Memory B cell (primary cell): ENCODE results near the gene THRB.

Source experiments
- ATAC-seq: fragments of 150-1000 bp; cut with Tn5 transposase; 2 replicates; pipeline ENCODE4 v1.10.0; 2021; ENCODE audit warnings: low read depth, mild to moderate bottlenecking, moderate library complexity
- DNase-seq, 2 donors: peaks; one replicate each; pipeline ENCODE4 v3.0.0; 2022; ENCODE audit warnings: low spot score in 2 of 2
- H3K27ac Mint-ChIP-seq: one replicate; pipeline ENCODE4 v1.8.0; 2022; ENCODE audit warnings: mild to moderate bottlenecking, moderate library complexity, mixed read lengths
- H3K27me3 Mint-ChIP-seq: one replicate; pipeline ENCODE4 v1.8.0; 2022; ENCODE audit warnings: mixed read lengths
- H3K36me3 Mint-ChIP-seq: one replicate; pipeline ENCODE4 v1.8.0; 2022; ENCODE audit warnings: mild to moderate bottlenecking, mixed read lengths
- H3K4me1 Mint-ChIP-seq: one replicate; pipeline ENCODE4 v1.8.0; 2022; ENCODE audit warnings: mixed read lengths
- H3K4me3 Mint-ChIP-seq: one replicate; pipeline ENCODE4 v1.8.0; 2022; ENCODE audit warnings: mild to moderate bottlenecking, moderate library complexity, mixed read lengths
- H3K9me3 Mint-ChIP-seq: one replicate; pipeline ENCODE4 v1.8.0; 2022; ENCODE audit warnings: mixed read lengths

The THRB gene

DNA sequence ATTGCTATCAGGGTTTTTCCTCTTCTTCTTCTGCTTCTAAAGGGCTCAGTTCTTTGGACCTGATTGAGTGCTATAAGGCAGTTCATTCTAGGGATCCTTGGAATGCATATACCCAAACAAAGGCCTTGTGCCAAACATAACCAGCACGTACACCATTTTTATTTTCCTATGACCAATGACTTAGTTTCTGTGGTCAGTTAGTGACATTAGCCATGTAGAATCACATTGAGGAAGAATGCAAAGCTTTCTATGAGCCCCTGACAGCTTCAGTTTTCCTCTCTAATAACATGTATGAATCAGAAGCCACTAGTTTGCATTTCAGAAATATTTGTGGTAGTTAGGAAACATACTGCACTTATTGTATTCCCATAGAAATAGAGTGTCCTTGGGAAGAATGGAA is 240.0 kb downstream of the THRB start:
- Mint-ChIP-seq H3K27ac (no peak overlapping the region), H3K9me3 (no peaks in the 10 kb centered on the region), H3K27me3 (no peaks in the 10 kb centered on the region), H3K4me1 (no peaks in the 10 kb centered on the region), H3K36me3 (no peaks in the 10 kb centered on the region), H3K4me3 (no peak overlapping the region)
- no peak for DNase-seq
- ATAC-seq: no peak

DNA sequence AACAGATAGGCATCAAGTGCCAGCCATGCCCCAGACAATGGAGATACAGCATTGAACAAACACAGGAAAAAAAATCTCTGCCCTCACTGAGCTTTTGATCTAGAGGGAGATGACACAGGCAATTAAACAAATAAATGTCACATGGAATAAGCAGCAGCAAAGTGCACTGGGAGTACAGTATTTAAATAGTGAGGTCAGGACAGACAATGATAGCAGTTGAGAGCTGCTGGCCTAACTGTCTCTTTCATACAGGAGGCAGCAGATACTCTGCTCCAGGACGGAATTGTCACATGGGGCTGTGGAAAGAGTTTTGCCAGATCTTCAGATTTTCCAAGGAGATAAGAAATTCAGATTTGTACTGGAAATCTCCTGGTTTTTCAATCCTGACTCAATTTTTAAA is 241.3 kb downstream of the THRB start:
- DNase-seq: no peak
- Mint-ChIP-seq H3K4me3 (no peak overlapping the region), H3K36me3 (no peaks in the 10 kb centered on the region), H3K27ac (no peak overlapping the region), H3K4me1 (no peaks in the 10 kb centered on the region), H3K27me3 (peaks cover 2% of the 10 kb centered on the region), H3K9me3 (no peaks in the 10 kb centered on the region)
- ATAC-seq: no peak

DNA sequence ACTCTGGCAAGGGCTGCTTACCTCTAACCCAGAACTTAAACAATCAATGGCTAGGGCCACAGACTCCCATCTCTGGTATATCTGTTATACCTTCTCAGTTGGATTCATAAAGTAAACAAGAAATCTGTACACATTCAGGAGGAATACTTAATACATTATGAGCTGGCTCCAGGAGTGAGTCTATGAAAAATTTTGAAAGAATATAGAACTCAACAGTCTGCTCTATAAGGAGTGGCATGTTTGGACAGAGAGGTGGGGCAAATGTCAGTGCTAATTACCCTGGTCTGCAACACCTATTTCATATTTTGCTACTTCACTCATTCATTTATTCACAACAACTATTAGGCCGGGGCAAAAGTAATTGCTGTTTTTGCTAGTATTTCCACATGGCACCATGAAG is 245.1 kb downstream of the THRB start:
- Mint-ChIP-seq H3K36me3 (no peaks in the 10 kb centered on the region), H3K9me3 (no peaks in the 10 kb centered on the region), H3K27me3 (peaks cover 5% of the 10 kb centered on the region), H3K4me3 (no peak overlapping the region), H3K4me1 (no peaks in the 10 kb centered on the region), H3K27ac (no peak overlapping the region)
- DNase-seq: no peak
- ATAC-seq: no peak

DNA sequence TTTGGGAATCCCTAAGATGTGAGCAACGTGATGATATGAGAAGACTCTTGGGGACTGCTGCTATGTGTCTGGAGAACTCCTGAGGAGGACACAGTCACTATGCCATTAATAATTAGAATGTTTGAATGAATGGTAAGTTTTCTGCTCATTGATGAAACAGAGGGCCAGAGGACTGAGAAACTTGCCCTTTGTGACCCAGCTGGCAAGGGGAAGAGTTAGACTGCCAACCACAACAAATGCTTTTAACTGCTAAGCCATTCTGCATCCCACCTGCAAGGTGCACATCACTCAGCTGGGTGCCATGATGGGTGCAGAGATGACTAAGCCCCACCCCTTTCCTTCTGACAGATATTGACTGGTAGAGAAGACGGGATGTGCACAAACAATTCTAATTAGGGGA is 249.6 kb downstream of the THRB start:
- H3K4me1 Mint-ChIP-seq: no peaks in the 10 kb centered on the region
- no peak overlapping the region for H3K27ac Mint-ChIP-seq
- H3K9me3 Mint-ChIP-seq: no peaks in the 10 kb centered on the region
- H3K4me3 Mint-ChIP-seq: no peak overlapping the region
- no peaks in the 10 kb centered on the region for H3K36me3 Mint-ChIP-seq
- H3K27me3 Mint-ChIP-seq: peaks cover 10% of the 10 kb centered on the region
- no peak for DNase-seq
- no peak for ATAC-seq

GRCh38 chr3:24244491-24244890 is 250.2 kb downstream of the THRB start:
- H3K27ac Mint-ChIP-seq: no peak overlapping the region
- H3K36me3 Mint-ChIP-seq: no peaks in the 10 kb centered on the region
- H3K27me3 Mint-ChIP-seq: peaks cover 10% of the 10 kb centered on the region
- no peaks in the 10 kb centered on the region for H3K4me1 Mint-ChIP-seq
- DNase-seq (no peak), ATAC-seq (no peak)
- no peaks in the 10 kb centered on the region for H3K9me3 Mint-ChIP-seq
- no peak overlapping the region for H3K4me3 Mint-ChIP-seq

DNA sequence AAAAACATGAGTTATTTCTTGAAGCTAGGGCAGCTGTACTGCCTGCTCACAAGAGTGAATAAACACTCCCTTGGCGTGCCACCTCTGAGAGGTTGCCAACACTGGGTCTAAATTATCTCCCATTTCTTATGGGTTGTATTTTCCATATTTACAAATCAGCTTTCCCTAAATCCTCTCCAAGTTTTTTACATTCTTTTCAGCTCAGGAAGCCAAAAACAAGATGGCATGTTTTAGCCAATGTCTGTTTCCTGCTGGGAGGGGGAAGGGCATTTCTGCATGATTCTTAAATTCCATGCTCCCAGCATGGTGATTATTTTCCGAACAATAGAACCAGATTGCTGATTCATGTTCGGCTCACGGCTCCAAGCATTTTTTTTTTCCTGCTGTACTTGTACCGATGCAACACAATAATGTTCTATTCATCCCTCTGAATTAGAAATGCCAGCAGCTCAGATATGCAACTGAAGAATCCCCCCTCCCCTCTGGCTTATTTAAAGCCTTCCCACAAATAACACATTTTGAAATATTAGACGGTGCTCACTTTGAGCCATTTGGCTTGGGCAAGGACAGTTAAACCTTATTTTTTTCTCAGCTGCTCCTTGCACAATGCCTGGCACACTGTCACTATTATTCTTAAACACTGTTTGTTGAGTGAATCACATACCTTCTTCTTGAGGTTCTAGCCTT is 252.5 kb downstream of the THRB start:
- peaks cover 7% of the 10 kb centered on the region for H3K27me3 Mint-ChIP-seq
- no peak overlapping the region for H3K27ac Mint-ChIP-seq
- no peak for DNase-seq
- ATAC-seq: no peak
- no peaks in the 10 kb centered on the region for H3K36me3 Mint-ChIP-seq
- H3K9me3 Mint-ChIP-seq: no peaks in the 10 kb centered on the region
- H3K4me3 Mint-ChIP-seq: no peak overlapping the region
- no peaks in the 10 kb centered on the region for H3K4me1 Mint-ChIP-seq

DNA sequence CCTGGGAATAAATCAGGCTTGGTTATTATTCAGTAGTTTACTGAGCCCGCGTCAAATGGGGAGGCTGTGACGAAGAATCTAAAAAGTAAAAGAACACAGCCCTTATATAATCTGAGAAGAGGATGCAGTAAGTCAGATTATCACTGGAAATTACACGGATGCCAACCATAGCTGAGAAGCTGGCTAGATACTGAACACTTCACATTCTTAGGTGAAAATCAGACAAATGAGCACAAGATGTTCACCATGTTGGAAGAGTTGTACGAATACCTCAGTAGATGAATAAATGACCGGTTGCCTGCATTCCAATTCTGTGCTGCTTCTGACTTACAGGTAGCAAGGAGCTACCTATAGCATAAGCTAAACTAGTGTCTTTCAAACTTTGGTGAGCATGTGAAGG is 254.3 kb downstream of the THRB start:
- Mint-ChIP-seq H3K36me3 (no peaks in the 10 kb centered on the region), H3K27me3 (peaks cover 4% of the 10 kb centered on the region), H3K9me3 (no peaks in the 10 kb centered on the region), H3K4me1 (peaks cover under 1% of the 10 kb centered on the region), H3K4me3 (no peak overlapping the region), H3K27ac (no peak overlapping the region)
- no peak for ATAC-seq
- DNase-seq: no peak

GRCh38 chr3:24237971-24238706 is 256.5 kb downstream of the THRB start:
- Mint-ChIP-seq H3K36me3 (no peaks in the 10 kb centered on the region), H3K9me3 (no peaks in the 10 kb centered on the region), H3K27me3 (peaks cover 2% of the 10 kb centered on the region), H3K4me3 (no peak overlapping the region), H3K27ac (no peak overlapping the region), H3K4me1 (peaks cover 2% of the 10 kb centered on the region)
- ATAC-seq (peak; percentile 74), DNase-seq (peak; percentile 13 to 49)

- Mint-ChIP-seq H3K27me3 (peaks cover 2% of the 10 kb centered on the region), H3K4me3 (no peak overlapping the region), H3K36me3 (no peaks in the 10 kb centered on the region), H3K4me1 (peaks cover 2% of the 10 kb centered on the region), H3K27ac (no peak overlapping the region), H3K9me3 (no peaks in the 10 kb centered on the region)
- no peak for ATAC-seq
- no peak for DNase-seq
Observed at GRCh38 chr3:24235121-24235520, 259.5 kb downstream of the THRB start.

GRCh38 chr3:24232784-24233183 is 261.9 kb downstream of the THRB start:
- peaks cover 2% of the 10 kb centered on the region for H3K27me3 Mint-ChIP-seq
- no peak overlapping the region for H3K27ac Mint-ChIP-seq
- H3K4me1 Mint-ChIP-seq: peaks cover 2% of the 10 kb centered on the region
- DNase-seq: no peak
- no peak overlapping the region for H3K4me3 Mint-ChIP-seq
- no peak for ATAC-seq
- H3K9me3 Mint-ChIP-seq: no peaks in the 10 kb centered on the region
- no peaks in the 10 kb centered on the region for H3K36me3 Mint-ChIP-seq

DNA sequence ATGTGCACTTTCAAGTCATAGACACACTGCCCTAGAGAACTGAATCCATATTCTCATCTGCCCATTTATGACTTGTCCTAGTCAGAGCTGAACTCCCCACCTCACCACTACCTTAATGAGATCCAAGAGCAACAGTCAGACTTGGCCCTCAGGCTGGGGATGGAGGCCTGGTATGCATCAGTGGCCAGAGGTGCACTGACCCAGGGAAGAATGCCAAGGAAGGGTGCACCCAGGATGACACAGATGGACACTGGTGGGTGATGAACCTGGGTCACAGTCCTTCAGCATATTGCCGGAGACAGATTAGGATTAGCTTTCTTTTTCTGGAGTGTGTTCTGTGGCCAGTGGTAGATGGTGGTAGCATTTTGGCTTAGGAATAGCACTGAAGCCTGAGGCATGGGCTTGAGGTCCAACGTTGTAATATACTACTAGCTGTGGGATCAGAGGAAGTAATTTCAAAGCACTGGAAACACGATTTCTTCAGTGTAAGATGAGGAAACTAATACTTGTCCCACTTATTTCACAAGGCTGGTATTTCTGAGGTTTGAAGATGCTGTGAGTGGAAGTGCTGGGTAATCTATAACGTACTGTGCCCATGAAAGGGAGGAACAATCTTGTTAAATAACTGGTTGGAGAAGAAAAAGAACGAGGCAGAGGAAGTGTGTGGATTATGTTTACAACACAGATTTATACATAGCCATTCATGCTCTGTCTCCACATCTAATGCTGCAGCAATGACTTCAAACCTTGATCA is 265.0 kb downstream of the THRB start:
- no peak overlapping the region for H3K4me3 Mint-ChIP-seq
- H3K27me3 Mint-ChIP-seq: peaks cover 2% of the 10 kb centered on the region
- H3K27ac Mint-ChIP-seq: no peak overlapping the region
- DNase-seq (no peak), ATAC-seq (no peak)
- H3K9me3 Mint-ChIP-seq: no peaks in the 10 kb centered on the region
- H3K4me1 Mint-ChIP-seq: peaks cover 6% of the 10 kb centered on the region
- no peaks in the 10 kb centered on the region for H3K36me3 Mint-ChIP-seq

- DNase-seq (no peak), ATAC-seq (no peak)
- H3K36me3 Mint-ChIP-seq: no peaks in the 10 kb centered on the region
- no peak overlapping the region for H3K4me3 Mint-ChIP-seq
- peaks cover 7% of the 10 kb centered on the region for H3K4me1 Mint-ChIP-seq
- no peak overlapping the region for H3K27ac Mint-ChIP-seq
- H3K27me3 Mint-ChIP-seq: no peaks in the 10 kb centered on the region
- no peaks in the 10 kb centered on the region for H3K9me3 Mint-ChIP-seq
Observed at GRCh38 chr3:24227635-24228034, 267.0 kb downstream of the THRB start.

DNA sequence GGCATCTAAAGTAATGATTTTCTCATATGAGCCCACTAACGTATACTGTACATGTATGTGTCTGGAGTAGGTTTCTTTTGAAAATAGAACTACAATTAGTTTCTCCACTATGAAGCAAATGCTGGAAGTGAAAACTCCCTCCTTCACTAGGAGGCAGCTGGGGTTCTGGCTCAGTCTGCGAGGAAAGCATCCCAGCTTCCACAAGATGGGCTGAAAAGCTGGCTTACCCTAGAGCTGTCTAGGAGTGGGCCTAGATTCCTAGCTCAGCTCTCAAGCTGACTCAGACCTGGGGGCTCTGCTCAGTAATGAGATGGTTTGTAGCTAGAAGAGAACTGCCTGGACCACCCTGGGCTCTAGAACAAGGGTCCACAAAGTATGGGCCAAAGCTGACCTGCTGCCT is 268.3 kb downstream of the THRB start:
- Mint-ChIP-seq H3K4me3 (no peak overlapping the region), H3K27ac (no peak overlapping the region)
- no peak for ATAC-seq

DNA sequence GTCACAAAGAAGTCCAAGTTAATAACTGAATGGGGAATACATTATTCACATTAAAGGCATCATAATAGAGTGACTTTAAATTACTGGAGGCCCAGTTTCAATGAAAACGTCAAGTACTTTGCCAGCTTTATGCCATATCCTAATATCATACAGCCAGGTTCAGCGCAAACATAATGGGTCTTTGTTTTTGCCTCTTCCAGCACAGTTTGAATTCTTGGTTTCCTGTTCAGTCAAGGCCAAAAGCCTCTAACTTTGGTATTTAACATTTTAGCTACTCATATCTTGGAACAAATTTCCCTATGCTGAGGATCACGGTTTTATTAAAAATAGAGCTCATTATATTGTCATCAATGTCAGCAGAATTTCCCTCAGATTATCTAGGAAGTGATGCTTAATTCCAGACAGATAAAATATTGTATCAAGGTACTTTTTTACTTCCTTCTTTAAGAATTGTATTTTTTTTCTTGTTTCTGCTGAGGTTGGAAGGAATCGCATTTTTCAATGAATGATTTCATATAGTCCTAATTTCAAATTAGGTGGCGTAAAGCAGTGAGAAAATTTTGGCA is 269.2 kb downstream of the THRB start:
- H3K36me3 Mint-ChIP-seq: no peaks in the 10 kb centered on the region
- H3K4me3 Mint-ChIP-seq: no peak overlapping the region
- H3K9me3 Mint-ChIP-seq: no peaks in the 10 kb centered on the region
- no peak for DNase-seq
- H3K27me3 Mint-ChIP-seq: peaks cover 6% of the 10 kb centered on the region
- H3K27ac Mint-ChIP-seq: no peak overlapping the region
- peaks cover 7% of the 10 kb centered on the region for H3K4me1 Mint-ChIP-seq
- no peak for ATAC-seq

More for the DNA sequence above, 268.3 kb downstream of the THRB start:
- Mint-ChIP-seq H3K36me3 (no peaks in the 10 kb centered on the region), H3K4me1 (peaks cover 7% of the 10 kb centered on the region), H3K27me3 (peaks cover 4% of the 10 kb centered on the region), H3K9me3 (no peaks in the 10 kb centered on the region)
- DNase-seq: no peak
